ENCODE measurements around the gene MXRA7.

MXRA7 gene

DNA sequence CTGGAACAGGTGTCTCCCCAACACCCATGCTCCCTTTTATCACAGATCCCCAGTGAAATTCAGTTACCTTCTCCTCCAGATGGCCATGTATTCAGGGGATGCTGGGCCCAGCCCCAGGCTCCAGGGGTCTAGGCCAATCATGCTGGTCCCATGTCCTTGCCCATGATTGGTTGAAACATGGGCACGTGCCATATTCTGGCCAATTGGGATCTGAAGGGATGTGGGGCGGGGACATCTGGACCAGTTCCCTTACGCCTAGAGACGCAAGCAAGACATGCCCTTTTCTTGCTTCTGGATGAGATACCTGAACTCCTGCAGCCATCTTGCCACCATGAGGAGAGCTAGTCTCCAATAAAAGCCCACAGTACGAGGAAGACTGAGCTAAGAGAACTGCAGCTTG lies 36.2 kb downstream of the MXRA7 start:
- no peak for DNase-seq

DNA sequence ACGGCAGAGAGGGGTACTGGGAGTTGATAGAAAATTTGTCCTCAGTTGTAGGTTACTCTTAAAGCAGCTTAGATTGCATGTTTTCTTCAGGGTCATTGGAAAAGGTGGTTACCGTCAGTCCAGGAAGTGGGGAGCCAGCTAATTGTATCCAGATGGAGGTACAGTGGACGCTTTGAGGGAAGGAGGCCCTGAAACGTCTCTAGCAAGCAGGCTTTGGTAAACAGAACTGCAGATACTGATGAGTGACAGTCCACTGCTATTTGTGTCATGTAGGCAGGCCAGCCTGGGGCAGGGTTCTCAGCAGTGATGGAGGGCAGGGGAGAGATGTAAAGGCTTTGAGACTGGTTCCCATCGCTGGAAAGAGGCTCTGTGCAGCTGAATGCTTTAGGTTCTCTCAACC lies 37.0 kb downstream of the MXRA7 start:
- DNase-seq = no peak

DNA sequence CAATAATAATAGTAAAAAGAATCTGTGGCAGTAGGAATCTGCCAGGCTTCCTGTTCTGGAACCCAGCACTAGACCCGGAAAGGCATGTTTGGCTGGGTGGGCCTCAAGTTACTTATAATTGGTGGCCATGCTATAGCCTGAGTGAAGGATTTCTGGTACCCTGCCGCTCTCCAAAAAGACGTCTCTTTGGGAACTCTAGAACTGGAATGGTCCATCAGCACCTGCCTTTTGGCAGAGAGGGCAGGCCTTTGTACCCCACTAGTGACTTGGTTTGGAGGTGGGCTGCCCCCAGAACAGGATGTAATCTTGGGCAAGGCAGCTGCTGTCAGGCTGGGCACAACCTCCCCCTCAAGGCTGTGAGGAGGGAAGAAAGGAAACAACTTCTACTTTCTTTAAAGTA lies 37.9 kb downstream of the MXRA7 start:
- DNase-seq = no peak

DNA sequence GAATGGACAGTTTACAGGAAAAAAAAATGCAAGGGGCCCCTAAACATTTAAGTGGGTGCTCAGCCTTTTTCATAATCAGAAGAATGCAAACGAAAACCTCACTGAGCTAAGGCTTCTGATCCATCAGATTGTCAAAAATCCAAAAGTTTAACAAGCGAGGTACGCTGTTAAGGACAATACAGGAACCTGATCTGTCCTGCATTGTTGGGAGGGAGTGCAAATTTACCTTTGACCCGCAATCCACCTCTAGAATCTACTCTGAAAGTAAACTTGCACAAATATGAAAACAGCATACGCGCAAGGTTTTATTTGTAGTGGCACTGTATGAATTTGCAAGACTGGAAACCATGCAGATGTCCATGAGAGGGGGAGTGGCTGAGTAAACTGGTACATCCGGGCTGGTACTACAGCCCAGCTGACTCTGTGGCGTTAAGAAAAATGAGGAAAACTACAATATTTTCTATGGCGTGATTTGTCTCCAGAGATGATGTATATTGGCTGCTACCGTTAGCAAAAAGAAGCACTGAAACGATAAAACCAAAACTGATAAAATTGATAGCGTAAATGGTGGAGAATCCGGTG lies 38.4 kb downstream of the MXRA7 start:
- no peak for DNase-seq

DNA sequence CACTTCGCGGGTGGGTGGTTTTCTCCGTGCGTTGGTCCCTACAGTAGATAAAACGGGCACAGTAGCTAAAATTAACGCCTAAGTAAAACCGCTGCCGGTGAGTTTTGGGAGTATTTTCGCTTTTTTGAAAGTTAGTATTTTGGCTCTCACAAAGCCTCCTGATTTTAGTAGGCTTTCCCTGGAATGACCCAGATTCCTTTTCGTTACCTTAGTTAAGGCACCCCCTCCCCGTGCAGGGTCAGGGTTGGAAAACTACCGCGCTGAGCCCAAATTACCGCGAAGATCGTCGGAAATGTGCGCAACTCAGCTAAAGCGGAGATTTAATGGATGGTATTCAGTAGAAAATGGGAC lies 38.9 kb downstream of the MXRA7 start:
- no peak for DNase-seq

DNA sequence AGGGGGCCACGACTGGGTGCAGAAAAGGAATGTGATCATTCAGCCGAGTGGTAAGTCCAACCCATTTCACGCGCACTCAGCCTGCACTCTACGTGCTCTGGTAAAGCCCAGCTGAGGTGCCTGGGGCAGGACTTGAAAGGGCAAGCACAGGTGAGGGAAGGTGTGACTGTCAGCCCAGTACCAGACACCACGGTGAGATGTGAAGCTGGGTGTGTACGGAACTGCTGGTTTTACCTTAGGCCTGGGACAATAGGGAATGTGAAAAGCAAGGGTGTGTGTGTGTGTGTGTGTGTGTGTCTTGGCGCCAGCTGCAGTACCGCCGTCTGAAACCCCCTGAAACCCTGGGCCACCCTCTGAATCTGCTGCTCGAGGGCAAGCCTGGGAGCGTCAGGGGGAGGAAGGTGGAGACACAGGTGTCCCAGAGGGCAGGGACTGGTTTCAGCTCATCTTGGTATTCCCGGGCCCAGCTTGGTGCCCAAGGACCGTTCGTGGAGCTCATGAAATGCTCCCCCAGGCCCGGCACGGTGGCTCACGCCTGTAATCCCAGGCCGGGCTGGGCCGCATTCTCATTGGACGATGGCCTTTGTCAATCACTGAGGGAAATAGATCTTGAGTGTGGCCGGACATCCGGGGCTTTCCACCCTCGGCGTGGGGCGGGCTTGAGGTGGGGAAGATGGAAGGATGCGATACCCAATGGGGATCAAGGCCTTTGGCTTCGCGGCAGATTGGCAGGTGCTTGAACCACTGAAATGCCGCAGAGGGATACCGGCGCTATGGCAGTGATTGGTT lies 39.4 kb downstream of the MXRA7 start:
- DNase-seq = peak; percentile 98

DNA sequence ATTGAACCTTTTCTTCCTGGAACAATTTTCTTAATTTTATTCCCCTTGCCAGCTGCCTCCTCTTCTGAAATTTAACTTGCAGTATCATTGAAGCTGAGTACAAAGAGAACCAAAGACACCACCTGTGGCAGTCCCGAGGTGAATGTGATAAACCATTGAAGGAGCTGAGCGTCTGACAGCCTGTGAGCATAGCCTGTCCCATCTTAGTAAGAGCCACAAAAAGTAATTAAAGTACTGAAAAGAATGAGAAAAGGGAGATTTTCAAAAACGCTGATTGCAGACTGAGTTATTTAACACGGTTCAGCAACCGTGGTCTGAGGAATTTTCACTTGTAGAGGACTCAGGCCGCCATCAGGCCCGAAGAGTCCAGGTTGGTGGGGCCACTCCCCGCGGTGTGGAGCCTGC lies 40.0 kb downstream of the MXRA7 start:
- no peak for DNase-seq

DNA sequence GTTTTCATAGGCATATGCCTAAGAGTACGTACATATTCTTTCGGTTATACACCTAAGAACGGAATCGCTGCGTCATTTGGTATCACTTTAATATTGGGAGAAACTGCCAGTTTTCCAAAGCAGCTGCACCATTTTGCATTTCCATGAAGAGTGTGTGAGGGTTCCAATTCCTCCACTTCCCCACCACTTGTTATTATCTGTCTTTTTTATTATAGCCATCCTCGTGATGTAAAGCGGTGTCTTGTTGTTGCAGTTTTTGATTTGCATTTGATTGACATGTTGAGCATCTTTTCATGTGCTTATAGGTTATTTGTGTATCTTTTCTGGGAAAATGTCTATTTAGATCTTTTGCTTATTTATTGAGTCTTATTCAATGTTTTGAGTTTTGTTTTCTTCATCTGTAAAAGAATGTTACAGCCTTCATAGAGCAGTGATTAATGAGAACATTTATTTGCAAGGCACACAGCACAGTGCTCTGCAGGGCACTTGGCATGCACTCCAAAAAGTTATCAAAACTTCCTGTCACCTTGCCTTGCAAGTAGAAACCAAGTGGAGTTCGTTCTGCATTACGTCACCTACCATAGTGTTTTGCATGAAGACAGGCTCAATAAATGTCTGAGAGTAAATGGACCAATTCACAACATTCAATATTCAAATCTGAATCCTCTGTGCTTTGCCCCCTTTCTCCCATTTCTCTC lies 40.6 kb downstream of the MXRA7 start:
- DNase-seq = no peak

DNA sequence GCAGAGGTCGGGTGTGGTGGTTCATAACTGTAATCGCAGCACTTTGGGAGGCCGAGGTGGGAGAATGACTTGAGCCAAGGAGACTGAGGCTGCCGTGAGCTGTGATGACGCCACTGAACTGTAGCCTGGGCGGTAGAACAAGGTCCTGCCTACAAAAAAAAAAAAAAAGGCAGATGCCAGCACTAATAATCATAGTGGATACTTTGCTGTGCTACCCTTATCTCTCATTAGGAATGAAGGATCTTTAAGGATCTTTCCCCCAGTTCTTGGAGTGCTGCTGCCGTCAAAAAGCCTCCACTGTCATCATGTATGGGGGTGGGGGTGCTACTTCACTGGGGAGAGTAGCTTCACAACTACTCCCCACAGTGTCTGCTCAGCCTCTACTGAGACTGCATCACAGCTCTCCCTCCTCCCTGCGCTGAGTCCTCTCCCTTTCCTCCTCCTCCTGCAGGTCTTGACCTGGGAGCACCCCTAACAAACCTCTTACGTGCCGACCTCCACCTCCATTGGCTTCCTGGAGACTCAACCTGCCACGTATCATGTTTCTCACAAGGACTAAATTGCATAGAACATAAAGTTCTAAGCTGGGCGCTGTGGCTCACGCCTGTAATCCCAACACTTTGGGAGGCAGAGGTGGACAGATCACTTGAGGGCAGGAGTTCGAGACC lies 42.8 kb downstream of the MXRA7 start:
- DNase-seq = no peak

DNA sequence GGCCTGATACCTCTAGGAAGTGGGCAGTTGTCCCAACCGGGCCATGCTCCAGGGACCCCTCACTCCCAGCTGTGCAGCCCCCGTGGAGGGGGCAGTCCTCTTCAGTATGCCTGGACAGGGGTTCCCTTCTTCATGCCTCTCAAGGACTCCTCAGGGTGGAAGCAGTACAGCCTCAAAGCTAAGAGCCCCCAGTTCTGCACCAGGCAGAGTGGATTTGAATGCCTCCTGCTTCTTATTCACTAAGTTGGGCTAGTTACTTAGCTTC lies 43.3 kb downstream of the MXRA7 start:
- no peak for DNase-seq

DNA sequence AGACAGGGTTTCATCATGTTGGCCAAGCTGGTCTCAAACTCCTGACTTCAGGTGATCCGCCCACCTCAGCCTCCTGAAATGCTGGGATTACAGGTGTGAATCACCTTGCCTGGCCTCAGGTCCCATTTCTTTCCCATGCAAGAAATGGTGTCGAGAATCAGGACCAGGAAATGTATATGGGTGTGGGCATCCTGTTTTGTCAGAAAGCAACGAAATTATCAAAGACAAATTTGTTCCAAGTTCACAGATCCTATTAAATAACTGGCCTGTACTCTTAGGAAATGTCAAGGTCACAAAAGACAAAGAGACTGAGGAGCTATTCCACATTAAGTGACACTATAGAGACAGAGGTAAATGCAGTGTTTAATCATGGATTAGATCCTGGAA lies 50.1 kb downstream of the MXRA7 start:
- DNase-seq = no peak

DNA sequence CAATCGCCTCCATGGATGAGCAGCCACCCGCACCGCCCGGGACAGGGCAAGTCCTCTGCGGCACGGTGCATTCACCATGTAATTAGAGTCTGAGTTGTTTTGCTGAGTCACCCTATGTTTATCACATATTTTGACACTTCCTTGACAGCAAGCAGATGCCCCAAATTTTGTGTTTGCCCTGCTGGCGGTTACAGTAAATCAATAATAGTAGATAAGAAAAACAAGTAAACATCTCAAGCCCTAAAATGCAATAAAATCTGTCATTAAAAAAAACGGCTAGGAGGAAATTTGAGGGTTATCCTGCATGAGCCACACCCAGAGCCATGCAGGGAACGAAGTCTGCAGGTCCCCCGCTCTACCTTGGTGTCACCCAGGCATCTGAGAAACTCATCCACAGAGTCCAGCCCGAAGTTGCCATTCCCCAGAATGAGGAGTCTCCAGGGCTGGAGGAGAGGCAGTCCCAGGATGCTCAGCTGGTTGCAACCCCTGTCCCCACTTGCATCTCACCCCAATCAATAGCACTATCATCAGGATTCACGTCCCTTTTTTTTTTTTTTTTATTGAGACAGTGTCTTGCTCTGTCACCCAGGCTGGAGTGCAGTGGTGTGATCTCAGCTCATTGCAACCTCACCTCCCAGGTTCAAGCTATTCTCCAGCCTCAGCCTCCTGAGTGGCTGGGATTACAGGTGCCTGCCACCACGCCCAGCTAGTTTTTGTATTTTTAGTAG lies 50.7 kb downstream of the MXRA7 start:
- DNase-seq = no peak

DNA sequence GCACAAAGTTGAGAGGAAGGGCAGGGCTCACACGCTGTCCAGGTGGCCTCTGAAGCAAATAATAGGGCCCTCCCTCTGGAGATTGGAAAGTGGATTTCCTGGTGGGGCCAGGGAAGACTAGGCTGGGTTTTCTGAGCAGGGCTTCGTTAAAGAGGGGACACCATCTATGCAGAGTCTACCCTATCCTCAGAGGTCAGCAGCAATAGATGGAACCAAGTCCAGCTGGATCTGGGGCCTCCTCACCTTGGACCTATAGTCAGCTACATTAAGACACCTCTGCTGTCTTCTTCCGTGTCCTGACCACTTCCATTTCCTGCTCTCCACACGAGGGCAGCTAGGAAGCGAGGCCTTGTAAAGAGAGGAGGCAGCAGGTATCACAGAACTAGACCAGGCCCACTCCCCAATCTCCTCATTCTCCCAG lies 52.5 kb downstream of the MXRA7 start:
- DNase-seq = no peak

DNA sequence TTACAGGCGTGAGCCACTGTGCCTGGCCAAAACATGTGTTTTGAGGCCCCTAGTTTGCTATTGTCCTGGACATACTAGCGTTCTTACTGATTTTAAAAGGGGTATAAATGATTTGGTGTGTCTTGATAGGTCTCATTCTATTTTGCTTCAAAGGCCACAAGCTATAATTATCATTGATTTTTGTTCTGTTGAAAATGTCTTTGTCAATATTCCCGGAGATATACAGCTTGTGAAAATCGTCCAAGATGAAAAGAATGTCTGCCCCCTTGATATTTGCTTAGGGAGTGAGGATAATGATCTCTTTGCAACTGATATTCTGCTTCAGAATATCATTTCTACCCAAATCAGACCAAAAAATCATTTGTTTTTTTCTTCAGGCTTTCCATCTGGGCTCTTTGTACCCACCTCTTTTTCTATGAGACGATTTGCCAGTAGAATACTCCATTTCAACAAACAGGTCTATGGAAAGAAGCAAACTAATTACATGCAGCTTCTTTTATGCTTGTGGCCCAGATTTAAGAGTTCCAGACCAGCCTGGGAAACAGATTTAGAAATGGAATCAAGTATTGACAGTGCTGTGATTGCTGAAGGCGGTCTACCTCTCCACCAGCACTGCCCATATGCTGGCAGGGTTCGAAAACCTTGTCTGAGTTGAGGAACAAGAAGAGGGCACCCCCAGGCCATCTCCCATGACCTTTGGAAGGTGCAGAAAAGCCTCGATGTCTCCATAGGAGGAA lies 53.1 kb downstream of the MXRA7 start:
- DNase-seq = no peak

DNA sequence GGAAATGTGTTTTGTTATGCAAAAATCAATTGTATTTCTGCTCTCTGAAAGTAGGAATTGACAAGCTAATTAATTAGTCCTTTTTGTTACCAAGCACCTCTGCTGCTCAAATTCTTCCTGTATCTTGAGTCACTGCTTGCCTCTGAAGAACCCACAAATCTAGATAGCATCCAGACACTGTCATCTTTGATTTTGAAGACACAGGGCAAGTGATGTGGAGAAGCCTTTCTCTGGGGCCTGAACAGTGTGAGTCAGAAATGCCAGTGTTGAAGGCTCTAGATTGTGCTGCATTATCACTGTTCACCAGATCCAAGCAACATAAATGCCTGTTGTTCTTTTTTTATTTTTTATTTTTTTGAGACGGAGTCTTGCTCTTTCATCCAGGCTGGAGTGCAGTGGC lies 56.4 kb downstream of the MXRA7 start:
- DNase-seq = no peak

DNA sequence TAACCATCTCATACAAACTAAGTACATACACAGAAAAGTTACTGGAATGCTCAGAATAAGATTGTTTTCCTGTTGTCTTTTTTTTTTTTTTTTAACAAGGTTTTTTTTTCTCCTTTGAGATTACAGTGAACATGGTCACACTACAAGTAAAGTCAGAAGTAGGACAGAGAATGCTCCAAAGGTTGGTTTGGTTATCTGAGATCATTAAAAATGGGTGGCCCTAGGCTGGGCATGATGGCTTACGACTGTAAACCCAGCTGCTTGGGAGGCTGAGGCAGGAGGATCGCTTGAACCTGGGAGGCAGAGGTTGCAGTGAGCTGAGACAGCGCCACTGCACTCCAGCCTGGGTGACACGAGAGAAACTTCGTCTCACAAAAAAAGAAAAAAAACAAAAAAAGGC lies 60.3 kb downstream of the MXRA7 start:
- DNase-seq = no peak

DNA sequence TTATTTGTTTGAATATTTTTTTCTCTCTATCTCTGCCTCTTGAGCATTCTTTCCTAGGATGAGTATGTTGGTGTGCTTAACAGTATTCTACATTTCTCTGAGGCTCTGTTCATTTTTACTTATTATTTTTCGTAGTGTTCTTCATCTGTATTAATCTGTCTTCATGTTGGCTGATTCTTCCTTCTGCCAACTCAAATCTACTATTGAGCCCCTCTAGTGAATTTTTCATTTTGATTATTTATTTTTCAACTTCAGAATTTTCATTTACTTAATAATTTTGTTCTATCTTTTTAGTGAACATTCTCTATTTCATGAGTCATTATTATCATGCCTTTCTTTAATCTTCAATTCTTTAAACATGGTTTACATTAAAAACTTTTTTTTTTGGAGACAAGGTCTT lies 64.1 kb downstream of the MXRA7 start:
- no peak for DNase-seq

DNA sequence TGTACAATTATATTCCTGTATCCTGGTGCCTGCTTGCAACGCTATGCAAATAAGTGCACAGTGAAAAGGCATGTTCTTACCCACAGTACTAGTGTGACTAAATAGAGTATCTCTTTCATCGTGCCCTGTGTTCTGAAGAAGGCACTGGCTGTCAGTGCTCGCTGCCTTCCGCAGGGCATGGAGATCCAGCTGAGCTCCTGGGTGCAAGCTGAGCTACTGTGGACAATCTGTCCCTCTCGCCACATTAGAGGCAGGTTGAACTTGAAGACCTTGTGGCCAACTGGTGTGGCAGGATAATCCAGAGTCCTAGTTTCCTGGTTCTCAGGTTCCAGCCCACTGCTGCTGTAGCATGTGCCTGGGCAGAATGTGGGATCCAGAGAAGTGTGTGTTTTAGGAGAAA lies 65.3 kb downstream of the MXRA7 start:
- DNase-seq = no peak

DNA sequence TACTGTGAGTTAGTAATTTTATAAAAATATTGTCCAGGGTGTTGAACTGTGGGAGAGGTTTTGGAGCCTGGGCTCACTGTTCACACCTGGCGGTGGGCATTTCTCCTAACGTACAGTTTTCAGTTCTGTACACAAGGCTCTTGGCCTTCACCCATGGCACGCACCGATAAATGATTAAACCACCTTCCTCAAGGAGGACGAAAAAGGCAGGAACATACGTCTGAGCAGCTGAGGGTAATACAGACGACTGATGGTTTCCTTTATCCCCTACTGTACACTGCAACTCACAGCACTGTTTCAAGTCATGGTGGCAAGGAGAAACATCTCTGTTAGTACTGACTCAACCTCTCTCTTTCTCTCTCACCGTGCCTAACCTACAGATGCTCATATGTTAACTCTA lies 65.8 kb downstream of the MXRA7 start:
- DNase-seq = no peak

DNA sequence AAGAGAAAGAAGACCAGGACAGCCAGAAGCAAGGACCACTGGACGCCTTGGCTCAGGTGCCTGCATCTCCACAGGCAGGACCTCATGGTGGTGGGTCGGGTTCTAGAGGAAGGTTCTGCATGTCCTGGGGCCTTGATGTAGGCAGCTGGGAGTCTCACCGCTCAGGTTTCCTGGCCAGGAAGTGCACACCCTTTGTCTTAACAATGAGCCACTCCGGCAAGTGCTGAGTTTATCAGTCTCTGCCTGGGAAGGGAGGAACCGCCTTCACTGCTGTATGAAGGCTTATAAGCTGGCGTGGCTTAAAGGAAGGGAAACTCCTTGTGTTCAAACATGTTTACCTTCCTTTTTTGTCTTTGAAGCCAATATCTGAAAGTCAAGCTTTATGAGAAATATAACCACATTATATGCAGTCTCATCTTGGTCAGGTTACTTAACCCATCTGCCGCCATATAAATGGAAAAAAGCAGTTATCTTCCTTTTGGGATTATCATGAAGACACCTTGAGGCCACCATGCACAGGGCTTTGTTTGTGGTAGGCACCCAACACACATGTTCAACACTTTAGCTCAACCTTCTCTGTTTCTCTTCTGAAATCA lies 67.1 kb downstream of the MXRA7 start, which contains the start of gene ST6GALNAC1:
Gene ST6GALNAC1 (minus strand): TSS at position 205 of the 596 bp plus-strand sequence. CDS start 119 bp downstream, at position 86.
- DNase-seq = no peak

DNA sequence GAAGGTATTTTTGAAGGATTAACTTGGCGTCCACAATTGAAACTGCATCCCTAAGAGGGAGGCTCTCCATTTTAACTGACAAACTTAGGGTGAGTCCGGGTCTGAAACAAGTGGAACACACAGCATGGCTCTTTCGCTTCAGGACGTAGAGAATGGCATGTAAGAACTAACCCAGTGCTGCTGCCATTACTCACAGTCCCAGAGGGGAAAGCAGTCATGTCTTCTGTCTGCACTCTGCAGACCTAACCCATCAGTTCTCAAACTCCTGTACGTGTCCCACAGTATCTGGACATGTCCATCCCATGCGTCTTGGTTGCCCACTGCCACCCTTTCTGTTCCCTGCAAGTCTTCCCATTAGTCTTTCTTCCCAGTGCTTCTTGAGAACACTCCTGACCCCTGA lies 67.8 kb downstream of the MXRA7 start:
- no peak for DNase-seq

DNA sequence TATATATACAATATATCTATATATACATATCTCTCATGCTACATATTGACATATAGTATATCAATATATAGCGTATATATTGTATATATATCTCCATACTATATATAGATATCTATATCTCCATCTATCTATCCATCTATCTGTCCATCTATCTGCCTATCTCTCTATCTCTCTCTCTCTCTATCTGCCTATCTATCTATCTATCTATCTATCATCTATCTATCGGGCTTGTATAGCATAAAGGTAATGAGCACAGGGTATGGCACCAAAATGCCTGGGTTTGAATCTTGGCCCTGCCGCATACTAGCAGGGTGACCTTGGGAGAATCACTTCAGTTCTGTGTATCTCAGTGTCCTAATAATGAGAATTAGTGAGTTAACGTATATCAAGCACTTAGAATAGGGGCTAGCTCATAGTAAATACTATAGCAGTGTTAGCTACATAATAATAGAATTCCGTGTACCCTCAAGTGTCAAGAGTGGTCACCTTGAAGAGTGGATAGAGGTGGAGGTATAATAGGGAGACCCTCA lies 68.7 kb downstream of the MXRA7 start:
- DNase-seq = no peak
